Mesendoderm (in vitro differentiated cells): Measurements from ENCODE around the gene TNNI2.

Source experiments
- DNase-seq: peaks from one replicate; pipeline ENCODE4 v3.0.0; 2013
- H2AK5ac ChIP-seq: 2 replicates; pipeline ENCODE4 v1.6.1; 2013; ENCODE audit warnings: low read length, inconsistent platforms
- H2BK120ac ChIP-seq: 2 replicates; pipeline ENCODE4 v1.6.1; 2013; ENCODE audit warnings: low read depth, mild to moderate bottlenecking, low read length, moderate library complexity, mixed read lengths
- H2BK15ac ChIP-seq: replicated peaks from 2 replicates; pipeline ENCODE4 v1.6.1; 2013; ENCODE audit warnings: low read depth, mild to moderate bottlenecking, moderate library complexity
- H2BK5ac ChIP-seq: 2 replicates; pipeline ENCODE4 v1.6.1; 2013; ENCODE audit warnings: low read length, inconsistent platforms
- H3K18ac ChIP-seq: 2 replicates; pipeline ENCODE4 v1.6.1; 2013; ENCODE audit warnings: mild to moderate bottlenecking, low read length, mixed read lengths
- H3K23ac ChIP-seq: one replicate; pipeline ENCODE4 v1.6.1; 2013; ENCODE audit warnings: low read length
- H3K27ac ChIP-seq: 2 replicates; pipeline ENCODE4 v1.5.1; 2013; ENCODE audit warnings: low read depth, mild to moderate bottlenecking, inconsistent platforms, low read length, moderate library complexity
- H3K27me3 ChIP-seq: 2 replicates; pipeline ENCODE4 v1.6.1; 2013; ENCODE audit warnings: low read length, control low read depth, mild to moderate bottlenecking, inconsistent platforms; ENCODE audit not compliant: insufficient read depth, poor library complexity
- H3K36me3 ChIP-seq: 2 replicates; pipeline ENCODE4 v1.6.1; 2013; ENCODE audit warnings: low read length, inconsistent platforms; ENCODE audit not compliant: control insufficient read depth, insufficient read depth
- H3K4ac ChIP-seq: one replicate; pipeline ENCODE4 v1.6.1; 2013; ENCODE audit warnings: low read depth, mild to moderate bottlenecking, low read length, moderate library complexity
- H3K4me1 ChIP-seq: 2 replicates; pipeline ENCODE4 v1.6.1; 2013; ENCODE audit warnings: low read depth, low read length, inconsistent platforms; ENCODE audit not compliant: control insufficient read depth
- H3K4me2 ChIP-seq: 2 replicates; pipeline ENCODE4 v1.6.1; 2013; ENCODE audit warnings: low read length
- H3K4me3 ChIP-seq: 2 replicates; pipeline ENCODE4 v1.5.1; 2013; ENCODE audit warnings: mild to moderate bottlenecking, low read length
- H3K56ac ChIP-seq: one replicate; pipeline ENCODE4 v1.6.1; 2013; ENCODE audit warnings: low read length
- H3K79me1 ChIP-seq: 2 replicates; pipeline ENCODE4 v1.6.1; 2013; ENCODE audit warnings: low read length, inconsistent platforms
- H3K79me2 ChIP-seq: 2 replicates; pipeline ENCODE4 v1.6.1; 2013; ENCODE audit warnings: mild to moderate bottlenecking, low read length; ENCODE audit not compliant: control insufficient read depth, insufficient read depth
- H3K9ac ChIP-seq: 2 replicates; pipeline ENCODE4 v1.6.1; 2013; ENCODE audit warnings: low read length, inconsistent platforms
- H4K5ac ChIP-seq: one replicate; pipeline ENCODE4 v1.6.1; 2013; ENCODE audit warnings: low read length
- H4K8ac ChIP-seq: one replicate; pipeline ENCODE4 v1.6.1; 2013; ENCODE audit warnings: low read depth, mild to moderate bottlenecking, control low read depth, low read length, moderate library complexity
- WGBS: extraction: QIAGEN DNeasy Blood & Tissue Kit; methylation state at CpG from one replicate; pipeline ENCODE4 v1.1.7; 2013; ENCODE audit warnings: low lambda C conversion rate, missing lambda C conversion rate; ENCODE audit not compliant: insufficient coverage; ENCODE audit errors: extremely low coverage; 5-methylcytosine and 5-hydroxymethylcytosine counted together

TNNI2 gene

GRCh38 chr11:1826552-1827094, 12.2 kb upstream of the TNNI2 start:
- Histone ChIP-seq H2BK5ac (no peak overlapping the region), H3K27ac (no peak overlapping the region), H3K4me3 (no peak overlapping the region), H4K5ac (no peak overlapping the region), H2BK120ac (no peak overlapping the region), H3K23ac (no peak overlapping the region), H3K4me1 (no peaks in the 10 kb centered on the region), H3K18ac (no peak overlapping the region), H2AK5ac (no peak overlapping the region), H3K27me3 (no peaks in the 10 kb centered on the region), H3K4ac (no peak overlapping the region), H2BK15ac (no peak overlapping the region), H3K79me1 (no peaks in the 10 kb centered on the region), H3K36me3 (no peaks in the 10 kb centered on the region), H3K9ac (no peak overlapping the region), H4K8ac (no peak overlapping the region), H3K56ac (no peak overlapping the region), H3K4me2 (no peak overlapping the region), H3K79me2 (no peaks in the 10 kb centered on the region)
- no CpG with 5 or more reads among the region's 15 CpGs for WGBS
- peak; percentile 35 for DNase-seq

DNA sequence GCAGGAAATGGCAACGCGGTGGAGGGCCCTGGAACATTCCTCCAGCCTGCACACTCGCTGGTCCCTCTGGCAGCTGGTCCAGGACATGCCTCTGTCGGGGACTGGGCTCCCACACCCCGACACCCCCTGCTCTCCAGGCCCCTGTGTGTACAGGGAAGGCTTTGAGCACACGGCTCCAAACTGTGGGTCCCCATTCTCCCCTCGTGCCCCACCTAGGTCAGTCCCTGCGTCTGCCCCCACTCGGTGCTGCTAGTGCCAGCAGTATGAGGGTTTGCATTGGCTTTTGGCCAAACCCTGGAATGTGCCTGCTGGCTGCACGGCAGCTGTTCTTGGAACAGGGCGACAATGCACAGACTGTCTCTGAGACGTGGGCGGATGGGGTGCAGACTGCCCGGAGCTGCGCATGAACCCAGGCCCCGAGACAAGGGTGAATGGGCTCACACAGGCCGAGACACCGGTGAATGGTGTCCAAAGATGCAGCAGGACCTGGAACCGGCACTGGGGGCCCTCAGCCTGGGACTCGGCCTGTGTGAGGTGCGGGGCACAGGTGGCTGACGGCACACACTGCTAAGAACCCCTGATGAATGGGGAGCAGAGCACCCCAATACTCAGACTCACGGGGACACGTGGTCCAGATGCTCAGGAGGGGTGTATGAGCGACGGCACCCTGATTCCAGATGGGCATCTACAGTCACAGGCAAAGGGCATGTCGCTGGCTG, 11.5 kb upstream of the TNNI2 start:
- Histone ChIP-seq H2BK5ac (no peak overlapping the region), H4K5ac (no peak overlapping the region), H3K27ac (no peak overlapping the region), H3K56ac (no peak overlapping the region), H3K4ac (no peak overlapping the region), H3K4me1 (no peaks in the 10 kb centered on the region), H3K18ac (no peak overlapping the region), H3K36me3 (no peaks in the 10 kb centered on the region), H3K79me2 (no peaks in the 10 kb centered on the region), H2AK5ac (no peak overlapping the region), H3K9ac (no peak overlapping the region), H2BK120ac (no peak overlapping the region), H3K4me3 (no peak overlapping the region), H4K8ac (no peak overlapping the region), H3K4me2 (no peak overlapping the region), H3K27me3 (no peaks in the 10 kb centered on the region), H2BK15ac (no peak overlapping the region), H3K79me1 (no peaks in the 10 kb centered on the region), H3K23ac (no peak overlapping the region)
- WGBS = no CpG with 5 or more reads among the region's 27 CpGs
- DNase-seq = no peak

GRCh38 chr11:1827931-1828330, 10.8 kb upstream of the TNNI2 start:
- Histone ChIP-seq H4K8ac (no peak overlapping the region), H2BK15ac (no peak overlapping the region), H3K9ac (no peak overlapping the region), H3K23ac (no peak overlapping the region), H3K79me1 (no peaks in the 10 kb centered on the region), H4K5ac (no peak overlapping the region), H3K4me2 (no peak overlapping the region), H3K4me1 (no peaks in the 10 kb centered on the region), H3K18ac (no peak overlapping the region), H2BK120ac (no peak overlapping the region), H3K4me3 (no peak overlapping the region), H3K27me3 (no peaks in the 10 kb centered on the region), H3K4ac (no peak overlapping the region), H3K56ac (no peak overlapping the region), H3K27ac (no peak overlapping the region), H3K79me2 (no peaks in the 10 kb centered on the region), H2BK5ac (no peak overlapping the region), H3K36me3 (no peaks in the 10 kb centered on the region), H2AK5ac (no peak overlapping the region)
- DNase-seq = no peak
- no CpG with 5 or more reads among the region's 19 CpGs for WGBS

- Histone ChIP-seq H3K36me3 (no peaks in the 10 kb centered on the region), H2BK15ac (no peak overlapping the region), H3K18ac (no peak overlapping the region), H3K4me3 (no peak overlapping the region), H3K9ac (no peak overlapping the region), H4K5ac (no peak overlapping the region), H3K27me3 (no peaks in the 10 kb centered on the region), H3K4ac (no peak overlapping the region), H3K4me1 (no peaks in the 10 kb centered on the region), H3K79me1 (no peaks in the 10 kb centered on the region), H3K27ac (no peak overlapping the region), H2BK5ac (no peak overlapping the region), H3K56ac (no peak overlapping the region), H4K8ac (no peak overlapping the region), H2AK5ac (no peak overlapping the region), H3K4me2 (no peak overlapping the region), H3K23ac (no peak overlapping the region), H3K79me2 (no peaks in the 10 kb centered on the region), H2BK120ac (no peak overlapping the region)
- no peak for DNase-seq
- WGBS = no CpG with 5 or more reads among the region's 12 CpGs
Measured at GRCh38 chr11:1828542-1828941, 10.2 kb upstream of the TNNI2 start.

DNA sequence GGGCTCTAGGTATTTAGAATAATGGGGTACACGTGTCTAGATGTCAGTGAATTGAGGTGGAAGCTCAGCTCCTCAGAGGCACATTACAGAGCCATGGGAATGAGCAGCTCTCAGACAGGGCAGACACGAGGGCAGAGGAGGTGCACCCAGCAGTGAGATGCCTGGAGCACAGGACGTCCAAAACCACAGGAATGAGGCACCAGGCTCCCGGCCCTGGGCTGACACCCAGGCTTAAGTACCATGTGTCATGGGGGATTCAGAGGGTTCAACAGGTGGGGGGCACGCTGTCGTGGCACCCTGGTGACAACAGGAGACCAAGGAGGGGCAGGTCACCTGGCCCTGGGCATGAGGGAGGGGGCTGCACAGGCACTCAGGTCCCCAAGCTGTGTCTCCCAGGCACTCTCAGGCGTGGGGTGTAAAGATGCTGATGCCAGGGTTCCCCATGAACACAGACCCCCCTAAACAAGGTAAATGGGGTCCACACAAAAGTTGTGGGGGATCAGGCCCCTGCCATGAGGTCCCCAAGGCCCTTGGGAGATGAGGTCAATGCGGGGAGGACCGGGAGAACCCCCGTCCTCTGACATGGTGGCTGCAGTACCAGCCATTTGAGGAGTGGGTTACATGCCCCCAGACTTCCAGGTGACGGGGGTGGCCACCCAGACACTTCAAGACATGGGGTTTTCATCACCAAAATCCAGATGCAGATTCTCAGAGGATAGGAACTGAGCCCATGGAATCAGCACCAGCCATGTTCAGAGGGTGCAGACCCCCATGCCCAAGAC, 9.6 kb upstream of the TNNI2 start:
- Histone ChIP-seq H3K79me1 (no peaks in the 10 kb centered on the region), H3K36me3 (no peaks in the 10 kb centered on the region), H2BK5ac (no peak overlapping the region), H3K23ac (no peak overlapping the region), H3K4me3 (no peak overlapping the region), H4K5ac (no peak overlapping the region), H3K9ac (no peak overlapping the region), H3K18ac (no peak overlapping the region), H2BK120ac (no peak overlapping the region), H3K4ac (no peak overlapping the region), H3K79me2 (no peaks in the 10 kb centered on the region), H4K8ac (no peak overlapping the region), H2BK15ac (no peak overlapping the region), H3K4me1 (no peaks in the 10 kb centered on the region), H2AK5ac (no peak overlapping the region), H3K4me2 (no peak overlapping the region), H3K27ac (no peak overlapping the region), H3K56ac (no peak overlapping the region), H3K27me3 (no peaks in the 10 kb centered on the region)
- WGBS = no CpG with 5 or more reads among the region's 11 CpGs
- no peak for DNase-seq
